NT2/D1 (cell line): ENCODE data around the gene LDLRAD2.

ENCODE experiments used
- DNase-seq: peaks from one replicate; pipeline ENCODE4 v3.0.0-alpha.2; 2011; ENCODE audit warnings: low read depth, low spot score
- H3K27me3 ChIP-seq: 2 replicates; pipeline ENCODE4 v1.6.0; 2011; ENCODE audit warnings: mild to moderate bottlenecking; ENCODE audit not compliant: insufficient read length, insufficient read depth
- H3K36me3 ChIP-seq: 2 replicates; pipeline ENCODE4 v1.6.1; 2011; ENCODE audit warnings: mild to moderate bottlenecking, low read length, mixed read lengths; ENCODE audit not compliant: insufficient read depth, insufficient read length
- H3K4me1 ChIP-seq: 2 replicates; pipeline ENCODE4 v1.5.1; 2011; ENCODE audit not compliant: insufficient read depth, insufficient read length
- H3K4me3 ChIP-seq: 2 replicates; pipeline ENCODE4 v1.5.1; 2011; ENCODE audit warnings: low read depth; ENCODE audit not compliant: insufficient read length
- H3K9ac ChIP-seq: 2 replicates; pipeline ENCODE4 v1.6.0; 2011; ENCODE audit warnings: low read depth; ENCODE audit not compliant: insufficient read length
- H3K9me3 ChIP-seq: 2 replicates; pipeline ENCODE4 v1.5.1; 2011; ENCODE audit warnings: mild to moderate bottlenecking, low read length; ENCODE audit not compliant: insufficient read depth
- SUZ12 ChIP-seq: IDR thresholded peaks from 2 replicates; pipeline ENCODE4 v1.6.1; 2011; ENCODE audit not compliant: insufficient read length, insufficient read depth; ENCODE audit errors: extremely low read depth
- YY1 ChIP-seq: IDR thresholded peaks from 2 replicates; pipeline ENCODE4 v1.6.1; 2011; ENCODE audit not compliant: insufficient read length, insufficient read depth
- ZNF274 ChIP-seq: IDR thresholded peaks from 2 replicates; pipeline ENCODE4 v1.6.1; 2011; ENCODE audit warnings: mild to moderate bottlenecking, low read depth, low read length

The LDLRAD2 gene

GRCh38 chr1:21855257-21856096 is 43.4 kb downstream of the LDLRAD2 start:
- Histone ChIP-seq H3K36me3 (peaks cover 87% of the 10 kb centered on the region), H3K9ac (no peak overlapping the region), H3K4me3 (no peak overlapping the region), H3K9me3 (no peaks in the 10 kb centered on the region), H3K27me3 (no peaks in the 10 kb centered on the region), H3K4me1 (no peaks in the 10 kb centered on the region)
- no peak for TF ChIP-seq YY1
- no peak for TF ChIP-seq ZNF274
- no peak for TF ChIP-seq SUZ12
- no peak for DNase-seq

- H3K9ac ChIP-seq, result no peak overlapping the region
- no peak for TF ChIP-seq SUZ12
- TF ChIP-seq YY1, result no peak
- no peak for TF ChIP-seq ZNF274
- H3K9me3 ChIP-seq, result no peaks in the 10 kb centered on the region
- DNase-seq, result no peak
- H3K27me3 ChIP-seq, result no peaks in the 10 kb centered on the region
- H3K4me1 ChIP-seq, result no peaks in the 10 kb centered on the region
- peaks cover 87% of the 10 kb centered on the region for H3K36me3 ChIP-seq
- no peak overlapping the region for H3K4me3 ChIP-seq
These were observed 45.2 kb downstream of the LDLRAD2 start for GRCh38 chr1:21857142-21857839.

DNA sequence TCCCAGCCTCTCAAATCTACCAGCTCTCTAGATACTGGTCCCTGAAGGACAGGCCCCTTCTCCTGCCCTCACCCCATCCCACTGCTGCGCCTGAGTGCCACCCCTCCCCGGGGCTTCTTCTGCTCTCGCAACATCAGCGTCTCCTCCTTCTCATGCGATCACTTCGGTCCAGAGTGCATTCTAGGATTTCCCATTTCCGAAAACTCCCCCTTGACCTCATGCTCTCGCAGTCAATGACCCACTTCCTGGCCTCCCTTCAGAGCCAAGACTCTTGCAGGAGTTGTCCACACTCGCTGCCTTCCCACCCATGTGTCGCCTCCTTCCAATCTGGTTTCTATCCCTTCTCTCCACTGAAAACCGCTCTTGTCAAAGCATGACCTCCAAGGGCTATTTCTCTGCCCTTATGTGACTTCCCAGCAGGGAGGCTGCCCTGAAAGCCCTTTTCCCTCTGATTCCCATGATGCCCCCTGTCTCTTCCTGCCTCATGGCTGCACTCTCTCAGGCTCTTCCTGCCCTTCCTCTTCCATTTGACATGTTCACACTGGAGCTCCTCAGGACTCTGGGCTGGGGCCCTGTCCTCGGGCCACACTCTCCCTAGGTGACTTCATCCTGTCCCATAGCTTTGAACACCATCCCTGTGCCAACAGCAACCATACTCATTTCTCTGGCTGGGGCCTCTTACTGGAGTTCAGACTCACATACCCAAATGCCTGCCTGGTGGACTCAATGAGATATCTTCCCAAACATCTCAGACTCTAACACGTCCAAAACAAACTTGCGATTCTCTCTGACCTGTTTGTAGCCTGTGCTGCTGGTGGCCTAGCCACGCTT is 46.0 kb downstream of the LDLRAD2 start:
- no peak overlapping the region for H3K4me3 ChIP-seq
- no peaks in the 10 kb centered on the region for H3K27me3 ChIP-seq
- H3K9ac ChIP-seq, result no peak overlapping the region
- H3K36me3 ChIP-seq, result peaks cover 80% of the 10 kb centered on the region
- H3K4me1 ChIP-seq, result no peaks in the 10 kb centered on the region
- H3K9me3 ChIP-seq, result no peaks in the 10 kb centered on the region
- TF ChIP-seq ZNF274, result no peak
- TF ChIP-seq SUZ12, result no peak
- no peak for TF ChIP-seq YY1
- no peak for DNase-seq

DNA sequence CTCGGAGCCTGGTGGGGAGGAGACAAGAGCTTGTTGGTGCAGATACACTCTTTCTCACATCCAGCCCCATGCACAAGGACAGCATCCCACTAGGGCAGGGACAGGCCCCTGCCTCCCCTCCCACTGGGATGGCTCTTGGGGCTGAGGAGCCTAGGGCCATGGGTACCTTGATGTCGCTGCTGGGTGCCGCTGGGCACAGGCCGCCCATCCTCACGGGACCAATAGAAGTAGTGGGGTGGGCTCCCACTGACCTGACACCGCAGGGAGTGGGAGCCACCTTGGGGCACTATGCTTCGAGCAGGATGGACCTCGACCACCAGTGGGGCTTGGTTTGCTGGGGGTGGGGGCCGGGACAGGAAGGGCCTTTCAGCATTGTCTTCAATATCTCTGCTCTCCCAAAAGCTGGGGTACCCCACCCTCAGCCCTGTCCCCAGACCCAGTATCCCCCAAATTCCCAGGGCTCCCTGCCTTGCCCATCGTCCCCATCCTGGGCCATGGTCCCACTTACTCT is 47.7 kb downstream of the LDLRAD2 start:
- no peak overlapping the region for H3K9ac ChIP-seq
- no peaks in the 10 kb centered on the region for H3K9me3 ChIP-seq
- no peak for DNase-seq
- H3K27me3 ChIP-seq, result no peaks in the 10 kb centered on the region
- peaks cover 75% of the 10 kb centered on the region for H3K36me3 ChIP-seq
- TF ChIP-seq ZNF274 (no peak), SUZ12 (no peak), YY1 (no peak)
- H3K4me1 ChIP-seq, result no peaks in the 10 kb centered on the region
- no peak overlapping the region for H3K4me3 ChIP-seq

DNA sequence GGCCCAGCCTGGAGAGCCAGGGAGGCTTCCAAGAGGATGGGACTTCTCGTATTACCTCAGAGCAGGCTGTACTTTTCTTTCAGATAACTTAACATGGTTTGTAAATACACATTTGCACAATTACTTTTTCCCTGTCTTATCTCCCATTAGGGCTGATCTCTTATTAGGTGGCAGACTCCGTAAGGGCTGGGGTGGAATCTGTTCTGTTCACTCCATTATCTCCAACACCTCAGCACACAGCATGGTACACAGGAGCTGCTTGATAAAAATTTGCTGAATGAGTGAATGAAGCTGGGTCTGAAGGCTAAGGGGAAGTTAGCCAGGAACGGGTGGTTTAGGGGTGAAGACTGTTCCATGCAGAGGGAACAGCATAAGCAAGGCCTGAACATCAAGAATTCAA is 48.9 kb downstream of the LDLRAD2 start:
- H3K36me3 ChIP-seq, result peaks cover 73% of the 10 kb centered on the region

DNA sequence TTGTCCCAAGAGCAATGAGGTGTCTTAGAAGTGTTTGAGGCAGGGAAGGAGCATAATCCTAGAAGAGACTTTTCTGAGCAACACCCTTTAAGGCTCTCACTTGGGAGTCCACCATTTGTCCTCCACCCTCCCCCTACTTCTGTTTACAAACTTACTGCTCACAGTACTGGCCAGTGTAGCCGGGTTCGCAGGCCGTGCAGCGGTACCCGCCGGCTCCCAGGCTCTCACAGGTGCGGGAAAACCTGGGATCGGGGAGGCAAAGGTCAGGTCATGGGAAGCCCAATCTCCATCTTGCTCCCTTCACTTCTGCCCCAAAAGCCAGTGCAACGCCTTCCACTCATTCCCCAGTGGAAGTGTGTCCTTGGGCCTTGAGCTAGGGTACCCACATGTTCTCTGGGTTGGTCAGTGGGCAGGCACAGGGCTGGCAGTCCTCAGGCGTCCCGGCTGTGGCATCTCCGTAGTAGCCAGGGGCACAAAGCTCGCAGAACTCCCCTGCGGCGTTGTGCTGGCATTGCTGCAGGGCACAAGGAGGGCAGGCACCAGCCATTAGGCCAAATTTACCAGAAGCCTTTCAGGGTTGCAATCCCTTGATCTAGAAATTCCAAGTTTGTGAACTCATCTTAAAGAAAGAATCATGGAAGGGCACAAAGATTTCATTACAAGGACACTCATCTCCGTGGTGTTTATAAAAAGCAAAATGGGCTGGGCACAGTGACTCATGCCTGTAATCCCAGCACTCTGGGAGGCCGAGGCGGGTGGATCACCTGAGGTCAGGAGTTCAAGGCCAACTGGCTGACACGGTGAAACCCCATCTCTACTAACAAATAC is 49.8 kb downstream of the LDLRAD2 start:
- H3K36me3 ChIP-seq, result peaks cover 68% of the 10 kb centered on the region
- no peak overlapping the region for H3K9ac ChIP-seq
- no peak for DNase-seq
- no peaks in the 10 kb centered on the region for H3K4me1 ChIP-seq
- no peak for TF ChIP-seq ZNF274
- TF ChIP-seq YY1, result no peak
- TF ChIP-seq SUZ12, result no peak
- no peak overlapping the region for H3K4me3 ChIP-seq
- H3K27me3 ChIP-seq, result no peaks in the 10 kb centered on the region
- H3K9me3 ChIP-seq, result no peaks in the 10 kb centered on the region

More for the DNA sequence above, 48.9 kb downstream of the LDLRAD2 start:
- DNase-seq, result no peak
- Histone ChIP-seq H3K27me3 (no peaks in the 10 kb centered on the region), H3K4me3 (no peak overlapping the region), H3K4me1 (no peaks in the 10 kb centered on the region), H3K9ac (no peak overlapping the region), H3K9me3 (no peaks in the 10 kb centered on the region)
- no peak for TF ChIP-seq SUZ12
- no peak for TF ChIP-seq YY1
- TF ChIP-seq ZNF274, result no peak
